Stomach (tissue), 9 donors: ENCODE results near the gene SH3RF3. TPM values are rescaled to one million over a fixed set of nuclear protein-coding genes. Genes with fewer than 3 reads are reported as not detected.

Experiments
- DNase-seq, 2 donors: peaks; one replicate each; pipeline versions ENCODE4 v3.0.0 to v3.0.0-alpha.2; 2013 to 2019
- H3K27ac ChIP-seq, 5 donors: fragments of 200-600 bp in 4 of 5; sonication (generic) in 4 of 5; one replicate each; pipeline ENCODE4 v1.5.1; 2013 to 2019; ENCODE audit warnings: mild to moderate bottlenecking in 1 of 5, moderate library complexity in 1 of 5
- H3K27me3 ChIP-seq, 3 donors: fragments of 200-600 bp; sonication (generic); one replicate each; pipeline ENCODE4 v1.5.1; 2017 to 2019; ENCODE audit warnings: mixed run types in 1 of 3
- H3K36me3 ChIP-seq, 4 donors: fragments of 200-600 bp; sonication (generic); 1 replicate in 3 of 4; 2 replicates in 1 of 4; pipeline ENCODE4 v1.5.1; 2016 to 2019
- H3K4me1 ChIP-seq, 4 donors: fragments of 200-600 bp; sonication (generic); one replicate each; pipeline ENCODE4 v1.5.1; 2016 to 2019
- H3K4me3 ChIP-seq, 4 donors: fragments of 200-600 bp; sonication (generic) in 3 of 4; one replicate each; pipeline ENCODE4 v1.5.1; 2016 to 2019; ENCODE audit warnings: mild to moderate bottlenecking in 1 of 4
- H3K9me3 ChIP-seq, 4 donors: fragments of 200-600 bp; sonication (generic); one replicate each; pipeline ENCODE4 v1.5.1; 2016 to 2019
- CTCF ChIP-seq, 7 experiments: fragments of 450-650 bp in 4 of 7; fragments of 200-600 bp in 3 of 7; sonication (generic) in 3 of 7; IDR thresholded peaks; one replicate each; pipeline ENCODE4 v1.5.1; 2016 to 2019; ENCODE audit warnings: antibody characterized with exemption in 7 of 7, control low read depth in 2 of 7, mild to moderate bottlenecking in 1 of 7
- EP300 ChIP-seq: sonication (generic); formaldehyde crosslinking; IDR thresholded peaks from one replicate; pipeline ENCODE4 v1.6.1; 2017; ENCODE audit warnings: antibody characterized with exemption
- POLR2A ChIP-seq, 4 donors: fragments of 450-650 bp; IDR thresholded peaks; one replicate each; pipeline ENCODE4 v1.6.1; 2016; ENCODE audit warnings: antibody characterized with exemption in 4 of 4, control low read depth in 2 of 4, mild to moderate bottlenecking in 1 of 4, moderate library complexity in 1 of 4
- POLR2AphosphoS5 ChIP-seq, 3 donors: sonication (generic); formaldehyde crosslinking; IDR thresholded peaks; one replicate each; pipeline ENCODE4 v1.6.1; 2016; ENCODE audit warnings: antibody characterized with exemption in 3 of 3
- WGBS, 5 donors: extraction: QIAGEN DNeasy Blood & Tissue Kit in 3 of 5; methylation state at CpG; one replicate each; pipeline versions ENCODE4 v1.1.5 to v1.1.7; 2013 to 2018; 5-methylcytosine and 5-hydroxymethylcytosine counted together
- intact Hi-C: fragments of 100-400 bp; cut with DNase I; formaldehyde crosslinking; loops from one replicate; pipeline ENCODE4 v1.15.1; 2023; ENCODE audit warnings: low total_unique reads
- polyA plus RNA-seq, 3 donors: library from polyadenylated mRNA; stranded (reverse); fragments of 200-250 nt; gene quantifications; one replicate each; pipeline ENCODE4 v1.2.3, GENCODE V29; 2013
- total RNA-seq, 5 donors: library from RNA; depleted of rRNA; stranded (reverse); fragments of >200 nt; gene quantifications; one replicate each; pipeline versions ENCODE4 v1.1.0 to v1.2.3, GENCODE V29; 2014 to 2016
- donor health status: healthy with polysubstance abuse.
- donor health status: Bipolar disorder and iron deficiency.
- donor health status: healthy.

SH3RF3 gene
- total and polyA plus RNA-seq, 8 donors, result 0.87 to 11.1 (median 4.4) TPM

- Histone ChIP-seq H3K4me3 (no peak overlapping the region), H3K36me3 (no peaks in the 10 kb centered on the region), H3K27ac (peak overlapping the region; percentile 58 to 86 (median 80)), H3K9me3 (no peaks in the 10 kb centered on the region), H3K27me3 (peaks cover 0 to 5% (median 0%) of the 10 kb centered on the region in 3 donors), H3K4me1 (peaks cover 17 to 68% (median 41%) of the 10 kb centered on the region in 4 donors)
- DNase-seq, result no peak
- WGBS, 5 donors, result 60 to 81% (median 80%) methylated on average over 3 of the region's 3 CpGs
- TF ChIP-seq CTCF (IDR thresholded peaks at IDR 0.05), result no peak
- no peak for TF ChIP-seq EP300
- no peak for TF ChIP-seq POLR2A (IDR thresholded peaks at IDR 0.05)
- no peak for TF ChIP-seq POLR2AphosphoS5 (IDR thresholded peaks at IDR 0.05)
- intact Hi-C loops, result no loop called here
Observed at GRCh38 chr2:109321570-109321969, 192.6 kb downstream of the SH3RF3 start.

GRCh38 chr2:109322111-109322510 is 193.1 kb downstream of the SH3RF3 start:
- H3K4me3 ChIP-seq, result no peak overlapping the region
- peaks cover 17 to 68% (median 41%) of the 10 kb centered on the region in 4 donors for H3K4me1 ChIP-seq
- no peaks in the 10 kb centered on the region for H3K9me3 ChIP-seq
- 44 to 63% (median 51%) methylated on average over 6 of the region's 6 CpGs for WGBS, 5 donors
- intact Hi-C loops, result no loop called here
- TF ChIP-seq CTCF (IDR thresholded peaks at IDR 0.05) (no peak), EP300 (peak; percentile 79), POLR2AphosphoS5 (IDR thresholded peaks at IDR 0.05) (peak; percentile 76 to 95 (median 92)), POLR2A (IDR thresholded peaks at IDR 0.05) (no peak)
- H3K36me3 ChIP-seq, result no peaks in the 10 kb centered on the region
- DNase-seq, result peak; percentile 61 to 81
- H3K27ac ChIP-seq, result peak overlapping the region; percentile 58 to 86 (median 80)
- peaks cover 0 to 5% (median 0%) of the 10 kb centered on the region in 3 donors for H3K27me3 ChIP-seq

- intact Hi-C loops, result no loop called here
- H3K4me1 ChIP-seq, result peaks cover 17 to 62% (median 39%) of the 10 kb centered on the region in 4 donors
- TF ChIP-seq EP300 (no peak), POLR2A (IDR thresholded peaks at IDR 0.05) (no peak)
Observed at GRCh38 chr2:109322641-109323040, 193.6 kb downstream of the SH3RF3 start.

GRCh38 chr2:109324861-109325260 is 195.9 kb downstream of the SH3RF3 start:
- 56 to 78% (median 73%) methylated on average over 6 of the region's 6 CpGs for WGBS, 5 donors
- Histone ChIP-seq H3K27me3 (no peaks in the 10 kb centered on the region), H3K36me3 (no peaks in the 10 kb centered on the region), H3K4me1 (peaks cover 8 to 40% (median 30%) of the 10 kb centered on the region in 4 donors), H3K27ac (peak overlapping the region in 4 of 5 donors; percentile 74 to 86 (median 82)), H3K4me3 (no peak overlapping the region), H3K9me3 (no peaks in the 10 kb centered on the region)
- TF ChIP-seq POLR2AphosphoS5 (IDR thresholded peaks at IDR 0.05), result peak; percentile 56 to 72 (median 68)
- peak; percentile 55 for TF ChIP-seq EP300
- no peak for TF ChIP-seq CTCF (IDR thresholded peaks at IDR 0.05)
- no peak for TF ChIP-seq POLR2A (IDR thresholded peaks at IDR 0.05)
- intact Hi-C loops, result no loop called here
- peak in 1 of 2 donors; percentile 46 for DNase-seq

More at GRCh38 chr2:109322641-109323040, 193.6 kb downstream of the SH3RF3 start:
- Histone ChIP-seq H3K27me3 (peaks cover 0 to 5% (median 0%) of the 10 kb centered on the region in 3 donors), H3K9me3 (no peaks in the 10 kb centered on the region), H3K36me3 (no peaks in the 10 kb centered on the region), H3K4me3 (no peak overlapping the region), H3K27ac (peak overlapping the region; percentile 34 to 86 (median 80))
- no peak for DNase-seq
- 14 to 78% (median 55%) methylated on average over 1 of the region's 1 CpG for WGBS, 5 donors

GRCh38 chr2:109325570-109325969 is 196.6 kb downstream of the SH3RF3 start:
- peak overlapping the region; percentile 31 to 86 (median 80) for H3K27ac ChIP-seq
- no peak for TF ChIP-seq POLR2AphosphoS5 (IDR thresholded peaks at IDR 0.05)
- TF ChIP-seq CTCF (IDR thresholded peaks at IDR 0.05), result no peak
- TF ChIP-seq EP300, result no peak
- no peak for TF ChIP-seq POLR2A (IDR thresholded peaks at IDR 0.05)
- intact Hi-C loops, result no loop called here
- no peaks in the 10 kb centered on the region for H3K9me3 ChIP-seq
- WGBS, 5 donors, result 72 to 77% (median 76%) methylated on average over 4 of the region's 4 CpGs
- H3K4me1 ChIP-seq, result peaks cover 8 to 33% (median 27%) of the 10 kb centered on the region in 4 donors
- H3K27me3 ChIP-seq, result no peaks in the 10 kb centered on the region
- no peaks in the 10 kb centered on the region for H3K36me3 ChIP-seq
- H3K4me3 ChIP-seq, result no peak overlapping the region
- no peak for DNase-seq
